ENCODE data around the gene LSAMP. TPM values are rescaled to one million over a fixed set of nuclear protein-coding genes. Genes with fewer than 3 reads are reported as not detected.

Gene LSAMP
- total RNA-seq, 6 donors from 2014 or later, result 7.1 to 28.1 (median 13.4) TPM

DNA sequence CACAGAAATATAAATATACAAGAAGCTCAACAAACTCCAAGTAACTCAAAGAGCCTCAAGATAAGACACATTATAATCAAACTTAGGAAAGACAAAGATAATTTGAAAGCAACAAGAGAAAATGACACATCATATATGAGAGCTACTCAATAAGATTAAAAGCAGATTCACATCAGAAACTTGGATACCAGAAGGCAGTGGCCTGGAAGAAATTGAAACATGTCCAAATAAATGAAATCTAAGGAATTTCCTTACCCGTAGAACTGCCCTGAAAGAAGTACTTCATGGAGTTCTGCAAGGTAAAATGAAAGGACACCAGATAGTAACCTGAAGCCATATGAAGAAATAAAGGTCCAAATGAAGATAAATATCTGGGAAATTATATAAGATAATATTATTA is 113.9 kb downstream of the LSAMP start:
- H3K36me3 ChIP-seq, result no peaks in the 10 kb centered on the region
- ATAC-seq (ENCODE audit: low FRiP score in 2 of 2) (no peak), DNase-seq (no peak)
- H3K4me1 ChIP-seq, result no peaks in the 10 kb centered on the region
- no peak overlapping the region for H3K27ac ChIP-seq
- TF ChIP-seq, protein P1, sequence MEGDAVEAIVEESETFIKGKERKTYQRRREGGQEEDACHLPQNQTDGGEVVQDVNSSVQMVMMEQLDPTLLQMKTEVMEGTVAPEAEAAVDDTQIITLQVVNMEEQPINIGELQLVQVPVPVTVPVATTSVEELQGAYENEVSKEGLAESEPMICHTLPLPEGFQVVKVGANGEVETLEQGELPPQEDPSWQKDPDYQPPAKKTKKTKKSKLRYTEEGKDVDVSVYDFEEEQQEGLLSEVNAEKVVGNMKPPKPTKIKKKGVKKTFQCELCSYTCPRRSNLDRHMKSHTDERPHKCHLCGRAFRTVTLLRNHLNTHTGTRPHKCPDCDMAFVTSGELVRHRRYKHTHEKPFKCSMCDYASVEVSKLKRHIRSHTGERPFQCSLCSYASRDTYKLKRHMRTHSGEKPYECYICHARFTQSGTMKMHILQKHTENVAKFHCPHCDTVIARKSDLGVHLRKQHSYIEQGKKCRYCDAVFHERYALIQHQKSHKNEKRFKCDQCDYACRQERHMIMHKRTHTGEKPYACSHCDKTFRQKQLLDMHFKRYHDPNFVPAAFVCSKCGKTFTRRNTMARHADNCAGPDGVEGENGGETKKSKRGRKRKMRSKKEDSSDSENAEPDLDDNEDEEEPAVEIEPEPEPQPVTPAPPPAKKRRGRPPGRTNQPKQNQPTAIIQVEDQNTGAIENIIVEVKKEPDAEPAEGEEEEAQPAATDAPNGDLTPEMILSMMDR (IDR thresholded peaks at IDR 0.05), result no peak
- TF ChIP-seq POLR2A (IDR thresholded peaks at IDR 0.05), result no peak
- no peak for TF ChIP-seq POLR2AphosphoS5 (IDR thresholded peaks at IDR 0.05)
- no peak for TF ChIP-seq EP300 (IDR thresholded peaks at IDR 0.05)
- H3K9me3 ChIP-seq, result no peaks in the 10 kb centered on the region
- H3K27me3 ChIP-seq, result no peaks in the 10 kb centered on the region
- 81 to 83% methylated on average over 1 of the region's 1 CpG for WGBS, 2 donors
- H3K4me3 ChIP-seq, result no peak overlapping the region

DNA sequence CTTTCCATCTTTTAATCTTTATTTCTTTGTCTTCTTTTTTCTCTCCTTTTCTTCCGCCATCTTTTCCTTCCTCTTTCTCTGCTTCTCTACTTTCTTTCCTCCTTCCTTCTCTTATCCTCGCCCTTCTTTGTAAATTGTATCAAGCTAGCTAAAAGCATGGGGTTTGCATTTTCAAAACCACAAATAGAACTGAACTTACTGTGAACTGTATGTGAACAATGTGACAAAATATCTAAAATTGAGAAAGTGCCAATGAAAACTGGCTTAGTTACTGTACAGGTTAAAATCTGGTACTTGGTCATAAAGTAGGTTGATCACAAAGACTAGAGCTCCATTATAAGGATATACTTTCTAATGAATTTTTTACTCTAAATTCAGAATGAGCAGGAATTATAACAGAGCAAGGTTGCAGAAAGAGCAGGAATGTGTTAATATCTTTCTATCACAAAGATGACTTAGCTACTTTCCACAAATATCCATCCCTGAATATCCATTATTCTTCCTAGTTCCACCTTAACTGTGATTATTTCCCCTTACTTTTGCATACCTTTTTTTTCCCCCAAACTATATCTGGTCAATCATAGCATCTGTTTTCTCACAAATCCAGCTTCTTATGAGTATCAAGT is 122.4 kb downstream of the LSAMP start:
- no peaks in the 10 kb centered on the region for H3K4me1 ChIP-seq
- H3K27me3 ChIP-seq, result no peaks in the 10 kb centered on the region
- no peak overlapping the region for H3K27ac ChIP-seq
- no peak overlapping the region for H3K4me3 ChIP-seq
- ATAC-seq (ENCODE audit: low FRiP score in 2 of 2) (no peak), DNase-seq (no peak)
- no peaks in the 10 kb centered on the region for H3K36me3 ChIP-seq
- TF ChIP-seq EP300 (IDR thresholded peaks at IDR 0.05), result no peak
- TF ChIP-seq POLR2AphosphoS5 (IDR thresholded peaks at IDR 0.05), result no peak
- TF ChIP-seq, protein P1 (IDR thresholded peaks at IDR 0.05), result no peak
- TF ChIP-seq POLR2A (IDR thresholded peaks at IDR 0.05), result no peak
- 87 to 96% methylated on average over 2 of the region's 2 CpGs for WGBS, 2 donors
- no peaks in the 10 kb centered on the region for H3K9me3 ChIP-seq

DNA sequence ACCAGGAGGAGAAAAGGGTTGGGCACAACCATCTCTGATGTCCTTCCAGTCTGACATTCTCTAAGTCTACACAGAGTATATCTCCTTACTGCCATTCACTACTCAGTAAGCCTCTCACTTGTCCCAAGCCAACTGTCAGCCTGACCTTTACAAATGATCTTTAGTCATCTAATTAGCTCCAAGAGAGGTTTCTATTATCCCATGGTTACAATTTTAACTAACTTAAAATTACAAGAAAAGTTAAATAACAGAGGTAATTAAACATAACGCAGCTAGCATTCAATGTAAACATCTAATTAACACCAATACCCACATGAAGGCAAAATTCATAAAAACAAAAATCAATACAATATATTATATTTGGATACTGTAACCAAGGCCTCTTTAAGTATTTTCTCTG is 126.9 kb downstream of the LSAMP start:
- TF ChIP-seq EP300 (IDR thresholded peaks at IDR 0.05), result no peak
- TF ChIP-seq POLR2AphosphoS5 (IDR thresholded peaks at IDR 0.05), result no peak
- TF ChIP-seq, protein P1 (IDR thresholded peaks at IDR 0.05), result no peak
- TF ChIP-seq POLR2A (IDR thresholded peaks at IDR 0.05), result no peak
- 89 to 94% methylated on average over 1 of the region's 1 CpG for WGBS, 2 donors
- no peak for ATAC-seq (ENCODE audit: low FRiP score in 2 of 2)
- Histone ChIP-seq H3K4me1 (no peaks in the 10 kb centered on the region), H3K36me3 (no peaks in the 10 kb centered on the region), H3K9me3 (no peaks in the 10 kb centered on the region), H3K27me3 (no peaks in the 10 kb centered on the region), H3K27ac (no peak overlapping the region), H3K4me3 (no peak overlapping the region)
- DNase-seq, result no peak

DNA sequence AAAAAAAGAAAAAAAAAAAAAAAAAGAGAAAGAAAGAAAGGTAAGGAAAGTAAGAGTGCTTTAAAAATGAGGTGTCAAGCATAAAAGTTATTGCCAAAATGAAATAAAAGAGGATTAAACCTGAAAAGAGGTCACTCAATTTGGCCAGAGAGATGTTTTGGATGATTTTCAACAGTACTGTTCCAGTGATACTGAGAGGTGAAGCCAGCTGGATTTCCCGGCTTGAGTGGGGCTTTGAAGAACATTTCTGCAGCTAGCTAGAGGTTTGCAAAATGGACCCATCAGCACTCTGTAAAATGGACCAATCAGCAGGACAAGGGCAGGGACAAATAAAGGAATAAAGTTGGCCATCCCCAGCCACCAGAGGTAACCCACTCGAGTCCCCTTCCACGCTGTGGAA is 128.5 kb downstream of the LSAMP start:
- 76 to 87% methylated on average over 2 to 3 of the region's 3 CpGs for WGBS, 2 donors
- no peak overlapping the region for H3K4me3 ChIP-seq
- no peak for DNase-seq
- ATAC-seq (ENCODE audit: low FRiP score in 2 of 2), result no peak
- no peaks in the 10 kb centered on the region for H3K27me3 ChIP-seq
- no peak for TF ChIP-seq POLR2AphosphoS5 (IDR thresholded peaks at IDR 0.05)
- H3K4me1 ChIP-seq, result no peaks in the 10 kb centered on the region
- no peak overlapping the region for H3K27ac ChIP-seq
- no peaks in the 10 kb centered on the region for H3K9me3 ChIP-seq
- H3K36me3 ChIP-seq, result no peaks in the 10 kb centered on the region

DNA sequence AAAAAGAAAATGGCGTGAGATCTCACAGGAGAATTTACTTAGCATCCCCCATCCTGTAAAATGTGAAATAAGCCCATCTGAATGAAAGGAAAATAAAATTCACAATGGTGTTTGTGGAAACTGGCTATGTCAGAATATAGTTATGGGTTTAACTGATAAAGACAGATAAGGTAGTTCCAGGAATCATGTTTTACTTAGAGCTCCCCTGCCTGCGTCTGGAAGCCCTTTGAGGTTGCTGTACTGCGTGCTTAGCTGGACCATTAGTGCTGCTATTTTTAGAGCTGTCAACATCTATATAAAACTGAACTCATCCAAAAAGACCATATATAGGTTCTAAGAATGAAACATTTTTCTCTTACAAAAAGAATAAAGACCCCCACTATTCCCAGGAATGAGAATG is 130.8 kb downstream of the LSAMP start:
- ATAC-seq (ENCODE audit: low FRiP score in 2 of 2) (no peak), DNase-seq (no peak)
- TF ChIP-seq POLR2A (IDR thresholded peaks at IDR 0.05), result no peak
- no peak for TF ChIP-seq EP300 (IDR thresholded peaks at IDR 0.05)
- no peak for TF ChIP-seq POLR2AphosphoS5 (IDR thresholded peaks at IDR 0.05)
- TF ChIP-seq, protein P1 (IDR thresholded peaks at IDR 0.05), result no peak
- no peaks in the 10 kb centered on the region for H3K9me3 ChIP-seq
- no peaks in the 10 kb centered on the region for H3K36me3 ChIP-seq
- no peaks in the 10 kb centered on the region for H3K4me1 ChIP-seq
- no peak overlapping the region for H3K4me3 ChIP-seq
- H3K27ac ChIP-seq, result no peak overlapping the region
- 64 to 72% methylated on average over 3 of the region's 3 CpGs for WGBS, 2 donors
- H3K27me3 ChIP-seq, result no peaks in the 10 kb centered on the region
